IMR-90 (cell line): ENCODE measurements around the gene KLF7. TPM values are rescaled to one million over a fixed set of nuclear protein-coding genes. Genes with fewer than 3 reads are reported as not detected.

Experiments
- ATAC-seq: fragments of 200-7000 bp; cut with Tn5 transposase; 2 replicates; pipeline ENCODE4 v1.9.1; 2020; ENCODE audit warnings: low read depth, mild to moderate bottlenecking, moderate library complexity
- BruUV-seq: library from RNA; stranded (reverse); fragments of 400-500 nt; replicated peaks from 2 replicates; lab custom pipeline; 2021; lab: Mats Ljungman, UMichigan
- CTCF ChIA-PET: fragments of 300-600 bp; formaldehyde crosslinking; extraction: SDS; loops from one replicate; lab custom pipeline; 2021; ENCODE audit warnings: antibody characterized with exemption; lab: Yijun Ruan, JAX
- POLR2A ChIA-PET: fragments of 300-600 bp; sonication (Branson Sonifier 250); formaldehyde crosslinking; loops from one replicate; lab custom pipeline; 2022; ENCODE audit warnings: antibody characterized with exemption; ENCODE audit not compliant: unreplicated experiment; lab: Charles Lee
- DNase-seq: peaks from one replicate; pipeline ENCODE4 v3.0.0; 2013
- H2AFZ ChIP-seq: replicated peaks from 2 replicates; pipeline ENCODE3; 2013; ENCODE audit warnings: low read length, mild to moderate bottlenecking; ENCODE audit not compliant: poor library complexity
- H2AK5ac ChIP-seq: 2 replicates; pipeline ENCODE4 v1.6.1; 2013; ENCODE audit warnings: low read depth, low read length, inconsistent platforms
- H2AK9ac ChIP-seq: replicated peaks from 2 replicates; pipeline ENCODE3; 2013; ENCODE audit warnings: mild to moderate bottlenecking, low read depth, low read length, moderate library complexity; ENCODE audit not compliant: poor library complexity
- H2BK120ac ChIP-seq: 2 replicates; pipeline ENCODE4 v1.6.1; 2013; ENCODE audit warnings: low read depth, low read length, inconsistent platforms
- H2BK15ac ChIP-seq: 3 replicates; pipeline ENCODE4 v1.6.1; 2013; ENCODE audit warnings: low read depth, low read length, inconsistent platforms
- H2BK20ac ChIP-seq: 2 replicates; pipeline ENCODE4 v1.6.1; 2013; ENCODE audit warnings: low read depth, mild to moderate bottlenecking, inconsistent platforms, low read length, moderate library complexity
- H2BK5ac ChIP-seq: 2 replicates; pipeline ENCODE4 v1.6.1; 2013; ENCODE audit warnings: mild to moderate bottlenecking, low read depth, low read length, inconsistent platforms; ENCODE audit not compliant: poor library complexity, severe bottlenecking
- H3K14ac ChIP-seq: replicated peaks from 2 replicates; pipeline ENCODE4 v1.6.1; 2013; ENCODE audit warnings: low read depth, low read length, inconsistent platforms
- H3K18ac ChIP-seq: 2 replicates; pipeline ENCODE4 v1.6.1; 2013; ENCODE audit warnings: low read depth, low read length, control low read depth
- H3K23ac ChIP-seq: 2 replicates; pipeline ENCODE4 v1.6.1; 2013; ENCODE audit warnings: low read depth, low read length, inconsistent platforms
- H3K27ac ChIP-seq: 2 replicates; pipeline ENCODE4 v1.5.1; 2013; ENCODE audit warnings: mild to moderate bottlenecking, control low read depth, low read length; ENCODE audit not compliant: insufficient read depth
- H3K27me3 ChIP-seq: 2 replicates; pipeline ENCODE4 v1.6.1; 2013; ENCODE audit warnings: low read length; ENCODE audit not compliant: control insufficient read depth, insufficient read depth
- H3K36me3 ChIP-seq: 2 replicates; pipeline ENCODE4 v1.6.1; 2013; ENCODE audit warnings: low read length, mixed read lengths; ENCODE audit not compliant: control insufficient read depth, insufficient read depth
- H3K4ac ChIP-seq: 2 replicates; pipeline ENCODE4 v1.6.1; 2013; ENCODE audit warnings: low read depth, low read length, inconsistent platforms
- H3K4me1 ChIP-seq: 2 replicates; pipeline ENCODE4 v1.6.1; 2013; ENCODE audit warnings: low read length, mixed read lengths; ENCODE audit not compliant: control insufficient read depth, insufficient read depth
- H3K4me2 ChIP-seq: 2 replicates; pipeline ENCODE4 v1.6.1; 2013; ENCODE audit warnings: low read depth, mild to moderate bottlenecking, control low read depth, low read length, moderate library complexity
- H3K4me3 ChIP-seq: 2 replicates; pipeline ENCODE4 v1.5.1; 2013; ENCODE audit warnings: low read depth, mild to moderate bottlenecking, control low read depth, low read length, moderate library complexity; ENCODE audit not compliant: insufficient read depth
- H3K56ac ChIP-seq: 2 replicates; pipeline ENCODE4 v1.6.1; 2013; ENCODE audit warnings: low read length, inconsistent platforms; ENCODE audit not compliant: insufficient read depth; ENCODE audit errors: extremely low read depth
- H3K79me1 ChIP-seq, 2 experiments: 2 replicates each; pipeline ENCODE4 v1.6.1; 2013; ENCODE audit warnings: low read length in 2 of 2, inconsistent platforms in 1 of 2, low read depth in 1 of 2
- H3K9ac ChIP-seq: 2 replicates; pipeline ENCODE4 v1.6.1; 2013; ENCODE audit warnings: low read depth, low read length, control low read depth
- H3K9me1 ChIP-seq: 2 replicates; pipeline ENCODE4 v1.6.1; 2013; ENCODE audit warnings: low read length, inconsistent platforms; ENCODE audit not compliant: insufficient read depth
- H3K9me3 ChIP-seq: 2 replicates; pipeline ENCODE4 v1.6.1; 2013; ENCODE audit warnings: low read length; ENCODE audit not compliant: control insufficient read depth, insufficient read depth
- H4K20me1 ChIP-seq: 2 replicates; pipeline ENCODE4 v1.6.1; 2013; ENCODE audit warnings: low read length, inconsistent platforms; ENCODE audit not compliant: insufficient read depth
- H4K5ac ChIP-seq: 2 replicates; pipeline ENCODE4 v1.6.1; 2013; ENCODE audit warnings: mild to moderate bottlenecking, low read depth, low read length, control low read depth
- H4K8ac ChIP-seq, 2 experiments: 2 replicates each; pipeline ENCODE4 v1.6.1; 2013; ENCODE audit warnings: low read depth in 2 of 2, low read length in 2 of 2, control low read depth in 1 of 2, inconsistent platforms in 1 of 2
- H4K91ac ChIP-seq: 2 replicates; pipeline ENCODE4 v1.6.1; 2013; ENCODE audit warnings: low read depth, low read length, inconsistent platforms; ENCODE audit not compliant: insufficient read depth
- CHD1 ChIP-seq: IDR thresholded peaks from 2 replicates; pipeline ENCODE4 v1.6.1; 2012; ENCODE audit warnings: low read depth, low read length, improper control_type of control experiment
- WGBS, 2 experiments: methylation state at CpG; one replicate each; pipeline versions ENCODE4 v1.1.5 to v1.1.7; 2013; ENCODE audit warnings: missing lambda C conversion rate in 2 of 2; ENCODE audit not compliant: insufficient read length in 1 of 2; ENCODE audit errors: extremely low coverage in 2 of 2; 5-methylcytosine and 5-hydroxymethylcytosine counted together
- dilution Hi-C: fragments of 300-500 bp; cut with HindIII; formaldehyde crosslinking; loops from one replicate; pipeline ENCODE4 v1.14.3; 2018; ENCODE audit warnings: low sequenced_read_pairs; ENCODE audit not compliant: unreplicated experiment
- in situ Hi-C: fragments of 300-500 bp; cut with MboI; formaldehyde crosslinking; loops from 3 replicates; pipeline ENCODE4 v1.14.3; 2019; ENCODE audit warnings: low sequenced_read_pairs, inconsistent platforms, mixed read lengths
- intact Hi-C: fragments of 100-400 bp; cut with micrococcal nuclease; formaldehyde crosslinking; loops from 2 replicates; pipeline ENCODE4 v1.10.0; 2022
- polyA plus RNA-seq, 3 experiments: library from polyadenylated mRNA; depleted of rRNA; stranded (reverse); fragments of >200 nt; gene quantifications; 2 replicates each; pipeline ENCODE4 v1.2.3, GENCODE V29; 2012; ENCODE audit warnings: low replicate concordance in 1 of 3
- total RNA-seq: library from RNA; depleted of rRNA; stranded (reverse); fragments of >200 nt; gene quantifications from 2 replicates; pipeline ENCODE4 v1.2.3, GENCODE V29; 2012

KLF7 gene
- total and polyA plus RNA-seq, 2 of the 4 experiments (the other 2 are of a cell fraction) = 23.1 to 28.5 TPM

DNA sequence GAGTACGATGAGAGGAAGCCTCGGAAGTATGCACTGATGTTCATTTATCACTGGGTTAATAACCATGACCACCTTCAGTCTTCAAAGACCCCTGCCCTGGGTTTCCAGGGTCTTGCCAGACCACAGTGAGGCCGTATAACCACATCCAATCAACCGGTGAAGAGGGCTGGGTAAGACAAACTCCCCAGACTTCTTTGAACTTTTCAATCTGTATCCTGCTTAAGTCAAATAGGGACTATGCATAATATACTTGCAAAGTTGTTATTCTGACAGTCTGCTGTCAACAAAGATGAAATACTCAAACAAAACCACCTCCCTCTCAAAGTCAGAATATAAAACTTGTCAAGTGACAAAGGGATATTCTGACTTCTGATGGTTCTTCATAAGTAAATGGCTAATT, 54.0 kb downstream of the KLF7 start:
- Histone ChIP-seq H2AFZ (no peak overlapping the region), H3K36me3 (peaks cover 16% of the 10 kb centered on the region), H2BK120ac (no peak overlapping the region), H4K5ac (no peak overlapping the region), H3K18ac (no peak overlapping the region), H2BK20ac (no peak overlapping the region), H3K4me3 (no peak overlapping the region), H3K27me3 (no peaks in the 10 kb centered on the region), H4K20me1 (peaks cover 81% of the 10 kb centered on the region), H3K14ac (no peak overlapping the region), H3K27ac (no peak overlapping the region), H2AK9ac (no peak overlapping the region), H4K91ac (no peak overlapping the region), H3K4ac (no peak overlapping the region), H3K9me1 (peaks cover 25% of the 10 kb centered on the region), H3K9me3 (no peaks in the 10 kb centered on the region), H3K79me1 (peaks cover 45 to 79% of the 10 kb centered on the region in 2 experiments), H2BK15ac (no peak overlapping the region), H2BK5ac (no peak overlapping the region), H3K4me2 (no peak overlapping the region), H4K8ac (no peak overlapping the region), H3K56ac (no peak overlapping the region), H3K23ac (no peak overlapping the region), H3K9ac (no peak overlapping the region), H3K4me1 (peaks cover 2% of the 10 kb centered on the region; the same call in 1 of the 2 replicates), H2AK5ac (no peak overlapping the region)
- CTCF ChIA-PET = interaction anchor here (1.3 kb wide), 1 partner anchor 51 kb away, joined by 3 read pairs; no protein-coding TSS in a partner anchor
- POLR2A ChIA-PET = no interaction called here
- no peak for TF ChIP-seq CHD1
- no CpG with 5 or more reads among the region's 4 CpGs for WGBS, 2 experiments
- intact Hi-C loops = no loop called here
- in situ Hi-C loops = no loop called here
- BruUV-seq = no TSS peak
- dilution Hi-C loops = no loop called here
- ATAC-seq = no peak
- DNase-seq = no peak
